K562 (cell line): ENCODE measurements around the gene KCNK4. TPM values are rescaled to one million over a fixed set of nuclear protein-coding genes. Genes with fewer than 3 reads are reported as not detected.
A peak's percentile ranks its signal among the peaks of the same experiment; 100 is the strongest.

Source experiments
- BCL6 ChIP-seq: fragments of 250-450 bp; sonication (Bioruptor Pico); IDR thresholded peaks from 2 replicates; pipeline ENCODE4 v1.4.0; 2020
- CEBPG ChIP-seq, 3 experiments: fragments of 200-800 bp in 1 of 3; sonication (Bioruptor generic) in 1 of 3; sonication (generic) in 1 of 3; formaldehyde crosslinking in 1 of 3; IDR thresholded peaks in 2 of 3; conservative IDR thresholded peaks in 1 of 3; 2 replicates each; pipeline versions ENCODE4 v1.6.1 to v1.8.0; 2016 to 2022; ENCODE audit warnings: missing compliant biosample characterization in 2 of 3, missing genetic modification characterization in 2 of 3, mild to moderate bottlenecking in 1 of 3, missing genetic modification reagents in 1 of 3
- CXXC5 ChIP-seq: fragments of 250-450 bp; sonication (Bioruptor Pico); IDR thresholded peaks from 2 replicates; pipeline ENCODE4 v1.8.0; 2022; ENCODE audit warnings: inconsistent platforms, mild to moderate bottlenecking, moderate library complexity
- EP300 ChIP-seq: IDR thresholded peaks from 2 replicates; pipeline ENCODE4 v1.6.1; 2012; ENCODE audit warnings: low read length, improper control_type of control experiment
- ILK ChIP-seq: fragments of 450-650 bp; IDR thresholded peaks from 2 replicates; pipeline ENCODE4 v1.6.1; 2016; ENCODE audit warnings: missing genetic modification characterization, low read depth, mild to moderate bottlenecking, missing compliant biosample characterization, moderate library complexity, borderline replicate concordance
- IRF9 ChIP-seq: fragments of 450-650 bp; IDR thresholded peaks from 2 replicates; pipeline ENCODE4 v1.6.1; 2016; ENCODE audit warnings: missing biosample characterization, missing genetic modification characterization
- KAT7 ChIP-seq: sonication (generic); formaldehyde crosslinking; IDR thresholded peaks from 2 replicates; pipeline ENCODE4 v1.8.0; 2022; ENCODE audit warnings: missing genetic modification reagents, mild to moderate bottlenecking, borderline replicate concordance
- MTA2 ChIP-seq: fragments of 450-650 bp; IDR thresholded peaks from 2 replicates; pipeline ENCODE4 v1.6.1; 2016; ENCODE audit warnings: low read depth
- SIX5 ChIP-seq, 2 experiments: IDR thresholded peaks; 2 replicates each; pipeline ENCODE4 v1.6.1; 2011; ENCODE audit warnings: low read length in 2 of 2, borderline replicate concordance in 1 of 2, low read depth in 1 of 2, mild to moderate bottlenecking in 1 of 2, moderate library complexity in 1 of 2; ENCODE audit not compliant: insufficient read depth in 1 of 2
- SMAD2 ChIP-seq: fragments of 150-350 bp; IDR thresholded peaks from 2 replicates; pipeline ENCODE4 v1.6.1; 2014; ENCODE audit warnings: low read depth, mild to moderate bottlenecking, low read length
- STAT5A ChIP-seq: IDR thresholded peaks from 2 replicates; pipeline ENCODE4 v1.6.1; 2012; ENCODE audit warnings: low read length, inconsistent platforms, borderline replicate concordance
- UBTF ChIP-seq, 2 experiments: IDR thresholded peaks; 2 replicates each; pipeline ENCODE4 v1.6.1; 2012; ENCODE audit warnings: improper control_type of control experiment in 2 of 2, low read depth in 2 of 2, low read length in 2 of 2, borderline replicate concordance in 1 of 2
- ZKSCAN8 ChIP-seq: fragments of 200-800 bp; sonication (Bioruptor generic); IDR thresholded peaks from 2 replicates; pipeline ENCODE4 v1.6.1; 2016; ENCODE audit warnings: missing genetic modification characterization, missing compliant biosample characterization
- ZNF140 ChIP-seq: fragments of 250-450 bp; sonication (Bioruptor Pico); IDR thresholded peaks from 2 replicates; pipeline ENCODE4 v1.8.0; 2021; ENCODE audit warnings: moderate library complexity, mild to moderate bottlenecking, inconsistent platforms
- ZNF407 ChIP-seq: fragments of 450-650 bp; IDR thresholded peaks from 2 replicates; pipeline ENCODE4 v1.6.1; 2016; ENCODE audit warnings: low read depth
- polyA plus RNA-seq, 8 experiments: library from polyadenylated mRNA; depleted of rRNA in 4 of 8; stranded (reverse) in 5 of 8; unstranded in 3 of 8; fragments of >200 nt; fragmentation: Nextera tagmentation in 2 of 8; fragmentation: Illumina TruSeq in 1 of 8; extraction: Ambion mirVana in 2 of 8; extraction: Trizol in 1 of 8; gene quantifications; 2 replicates each; pipeline versions ENCODE4 v1.2.1 to v1.2.3, GENCODE V29; 2011 to 2014; ENCODE audit warnings: inconsistent platforms in 1 of 8, missing spikeins in 1 of 8
- total RNA-seq, 7 experiments: library from RNA; depleted of rRNA in 6 of 7; stranded (reverse); fragments of >200 nt in 6 of 7; fragmentation: Illumina TruSeq in 2 of 7; extraction: Trizol in 2 of 7; gene quantifications; 2 replicates each; pipeline versions ENCODE4 v1.2.1 to v1.2.3, GENCODE V29; 2011 to 2021; ENCODE audit warnings: low replicate concordance in 1 of 7

Gene KCNK4
- total and polyA plus RNA-seq, 9 of the 15 experiments (the other 6 are each of a cell fraction or from before 2014, with no cell fraction given) = not detected

- no peak for TF ChIP-seq BCL6 (CRISPR knock-in tag)
- TF ChIP-seq KAT7 (CRISPR knock-in tag) = no peak
- TF ChIP-seq CXXC5 (CRISPR knock-in tag) = no peak
- TF ChIP-seq CEBPG (CRISPR knock-in tag; IDR thresholded peaks at IDR 0.05) = no peak
- no peak for TF ChIP-seq CEBPG (tag; conservative IDR thresholded peaks at IDR 0.05 in 1 of 2, IDR thresholded peaks at IDR 0.05 in 1 of 2)
- 0 out of 2 replicates have a peak, but pooled peaks have one; percentile 15 for TF ChIP-seq EP300
- TF ChIP-seq IRF9 (tag) = no peak
- no peak for TF ChIP-seq ZNF407
- TF ChIP-seq STAT5A = no peak
- no peak for TF ChIP-seq ZKSCAN8 (CRISPR knock-in tag)
- TF ChIP-seq ILK (tag) = no peak
- no peak for TF ChIP-seq SIX5 (IDR thresholded peaks at IDR 0.05; ENCODE audit: borderline replicate concordance in 1 of 2, insufficient read depth in 1 of 2, low read depth in 1 of 2, low read length in 2 of 2)
- TF ChIP-seq MTA2 = no peak
- TF ChIP-seq UBTF (IDR thresholded peaks at IDR 0.05; ENCODE audit: borderline replicate concordance in 1 of 2, low read depth in 2 of 2, low read length in 2 of 2) = no peak; a peak in 2 of 4 replicates
- TF ChIP-seq SMAD2 = no peak
- TF ChIP-seq ZNF140 (CRISPR knock-in tag) = no peak
Observed at GRCh38 chr11:64284048-64284961, 6.8 kb upstream of the KCNK4 start, which contains the start of gene BAD (continued).
